NOMO-1 (cell line): ENCODE results near the gene KCNH1.
"Not testable (repeated sequence)": the region's sequence is repeated elsewhere in the genome, so short reads cannot be mapped to it uniquely, and the experiment has no call there.

Experiments
- DNase-seq, 2 experiments: peaks; one replicate each; lab custom pipeline; 2025; ENCODE audit not compliant: unreplicated experiment in 2 of 2; lab: John Stamatoyannopoulos, UW

The KCNH1 gene

DNA sequence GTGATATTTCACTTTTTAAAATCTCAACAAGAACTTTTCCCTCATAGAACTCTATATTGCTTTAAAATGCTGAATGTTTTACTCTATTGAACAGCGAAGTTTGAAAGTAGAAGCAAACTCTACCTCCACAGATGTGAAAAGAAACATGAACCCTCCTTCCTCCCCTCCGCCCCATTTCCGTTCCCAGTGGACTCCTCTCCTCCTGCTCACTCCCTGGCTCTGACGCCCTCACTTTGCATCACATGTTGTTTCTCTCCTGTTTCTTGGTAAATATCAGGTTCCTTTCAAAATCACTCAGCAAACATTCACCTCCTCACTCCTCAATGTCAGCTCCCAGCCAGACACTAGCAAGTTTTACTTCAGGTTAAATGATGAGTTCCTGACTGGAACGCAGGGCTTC is 34.6 kb downstream of the KCNH1 start:
- DNase-seq: no peak

DNA sequence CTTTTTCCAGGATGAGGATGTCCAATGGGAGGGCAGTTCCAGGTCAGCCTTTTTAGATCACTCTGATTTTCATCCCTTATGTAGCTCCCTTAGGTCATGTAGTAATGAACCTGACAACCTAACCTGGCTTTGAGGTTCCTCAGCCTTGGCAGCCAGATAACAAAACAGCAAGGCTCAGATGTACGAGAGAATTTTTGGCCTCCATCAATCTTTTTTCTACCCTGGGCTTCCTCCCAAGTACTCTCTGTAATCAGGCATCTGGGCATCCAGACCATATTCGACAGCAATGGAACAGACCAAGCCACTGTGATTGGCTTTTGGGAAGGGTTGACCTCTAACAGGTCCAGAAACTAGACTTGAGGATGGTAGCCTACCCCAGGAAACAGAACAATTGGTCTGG is 38.6 kb downstream of the KCNH1 start:
- no peak for DNase-seq

DNA sequence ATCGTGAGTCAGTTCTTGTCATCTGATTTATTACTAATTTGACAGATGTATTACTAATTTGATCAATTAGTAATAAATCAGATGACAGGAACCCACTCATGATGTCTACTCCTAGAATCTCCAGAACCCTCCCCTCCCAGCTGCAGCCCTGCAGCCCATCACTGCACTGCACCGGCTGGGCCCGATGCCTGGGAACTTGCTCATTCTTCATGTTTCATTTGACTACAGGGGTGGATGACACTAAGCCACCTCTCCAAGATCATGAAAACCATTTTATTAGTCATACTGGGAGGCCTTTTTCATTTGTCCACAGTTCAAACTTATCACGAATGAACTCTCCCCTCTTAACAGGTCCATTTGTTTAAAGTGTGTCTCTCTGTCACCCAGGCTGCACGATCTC is 41.0 kb downstream of the KCNH1 start:
- no peak for DNase-seq

- DNase-seq: no peak
Measured at GRCh38 chr1:211091867-211092266, 42.1 kb downstream of the KCNH1 start.

DNA sequence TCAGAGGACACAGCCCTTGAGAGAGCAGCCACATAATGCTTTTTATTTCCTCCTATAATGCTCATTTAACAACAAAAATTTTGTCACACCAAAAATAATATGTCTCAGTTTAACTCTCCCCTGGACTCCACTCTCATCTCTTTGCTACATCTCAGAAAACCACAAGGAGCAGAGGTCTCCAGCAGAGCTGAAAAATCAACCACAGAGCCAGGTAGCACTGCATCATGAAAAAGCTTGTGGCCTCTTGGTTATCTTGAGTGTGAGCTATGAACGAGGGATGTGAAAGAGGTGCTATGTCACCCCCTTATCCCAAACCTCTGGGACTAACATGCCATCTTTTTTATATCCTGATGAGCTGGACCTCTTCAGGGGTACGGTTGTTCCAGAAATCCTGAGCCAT is 44.4 kb downstream of the KCNH1 start:
- DNase-seq: no peak

DNA sequence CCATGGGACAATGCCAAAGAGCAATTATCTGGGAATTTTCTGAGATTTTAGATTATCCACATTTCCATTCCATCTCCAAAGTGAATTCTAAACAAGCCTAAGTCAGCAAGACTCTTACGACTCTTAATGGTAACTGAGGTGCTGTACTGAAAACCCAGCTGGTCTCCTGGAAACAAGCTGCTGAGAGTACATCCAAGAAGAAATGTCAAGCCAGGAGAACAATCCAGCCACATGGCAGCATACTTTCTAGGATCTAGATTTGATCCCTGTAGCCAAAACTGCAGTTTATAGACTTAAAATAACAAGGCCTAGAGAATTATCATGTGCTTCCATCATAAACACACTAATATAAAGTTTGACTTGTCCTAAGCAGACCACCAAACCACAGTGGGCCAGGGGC is 45.8 kb downstream of the KCNH1 start:
- no peak for DNase-seq

GRCh38 chr1:211082824-211083223 is 51.1 kb downstream of the KCNH1 start:
- DNase-seq: no peak

DNA sequence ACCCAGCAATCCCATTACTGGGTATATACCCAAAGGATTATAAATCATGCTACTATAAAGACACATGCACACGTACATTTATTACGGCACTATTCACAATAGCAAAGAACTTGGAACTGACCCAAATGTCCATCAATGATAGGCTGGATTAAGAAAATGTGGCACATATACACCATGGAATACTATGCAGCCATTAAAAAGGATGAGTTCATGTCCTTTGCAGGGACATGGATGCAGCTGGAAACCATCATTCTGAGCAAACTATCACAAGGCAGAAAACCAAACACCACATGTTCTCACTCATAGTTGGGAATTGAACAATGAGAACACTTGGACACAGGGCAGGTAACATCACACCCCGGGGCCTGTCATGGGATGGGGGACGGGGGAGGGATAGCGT is 52.5 kb downstream of the KCNH1 start:
- DNase-seq: not testable (repeated sequence)

DNA sequence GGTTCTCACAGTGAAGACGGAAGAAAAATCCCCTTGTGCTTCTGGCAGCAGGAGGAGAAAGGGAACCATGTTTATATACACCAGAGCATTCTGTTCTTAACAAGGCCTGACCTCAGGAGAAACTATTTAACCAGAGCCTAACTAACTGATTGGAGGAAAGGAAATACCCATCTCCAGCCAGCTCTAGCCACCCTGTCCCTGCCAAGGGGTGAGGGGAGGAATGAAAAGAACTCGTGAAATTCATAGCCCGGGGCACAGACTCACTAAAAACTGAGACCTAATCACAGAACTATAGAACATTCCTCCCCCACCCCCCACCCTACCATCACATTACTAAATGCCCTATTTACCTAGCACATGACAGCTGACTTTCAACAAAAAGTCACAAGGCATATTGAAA is 65.0 kb downstream of the KCNH1 start:
- no peak for DNase-seq

DNA sequence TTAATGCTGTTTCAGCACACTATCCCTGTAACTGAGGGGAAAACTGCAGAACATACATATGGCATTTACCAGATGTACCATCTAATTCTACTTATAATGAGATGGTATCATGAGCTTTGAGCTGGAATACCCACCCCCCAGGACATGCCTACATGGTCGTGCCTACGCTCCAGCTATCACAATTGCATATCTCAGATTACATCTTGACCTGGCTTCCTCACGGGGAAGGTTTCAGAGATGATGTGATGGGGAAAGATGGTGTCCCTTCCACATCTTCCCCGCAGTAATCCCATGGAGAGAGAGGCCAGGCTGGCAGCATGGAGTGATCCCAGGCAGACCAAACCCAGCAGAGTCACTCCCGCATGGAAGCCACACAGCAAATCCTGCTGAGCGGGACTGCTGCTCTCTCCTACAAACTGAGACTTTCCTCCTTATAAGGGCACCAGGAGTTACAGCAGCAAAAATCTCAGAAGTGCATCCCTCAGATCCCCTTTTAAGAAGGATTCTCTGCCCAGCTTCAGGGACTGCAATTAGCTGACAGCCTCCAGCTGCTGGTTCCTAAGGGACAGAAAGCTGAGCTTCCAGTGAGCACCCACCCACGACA is 67.1 kb downstream of the KCNH1 start:
- no peak for DNase-seq

- not testable (repeated sequence) for DNase-seq
Measured at GRCh38 chr1:211041838-211042237, 92.1 kb downstream of the KCNH1 start.

DNA sequence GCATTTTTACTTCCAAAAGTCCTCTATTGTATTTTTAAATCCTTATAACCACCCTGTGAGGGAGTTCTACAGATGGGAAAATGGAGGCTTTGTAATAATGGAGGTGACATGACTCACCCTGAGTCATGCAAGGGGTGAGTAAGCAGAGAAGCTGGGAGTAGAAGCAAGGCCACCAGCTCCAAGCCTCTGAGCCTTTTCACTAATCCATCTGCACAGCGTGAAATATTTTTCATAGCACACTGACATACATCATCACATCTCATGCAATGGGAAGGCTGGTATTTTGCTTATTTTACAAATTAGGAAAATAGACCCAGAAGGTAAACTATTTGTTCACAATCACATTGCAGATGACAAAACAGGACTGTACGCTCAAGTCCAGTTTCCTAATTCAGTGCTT is 96.9 kb downstream of the KCNH1 start:
- DNase-seq: no peak

- DNase-seq: no peak
Measured at GRCh38 chr1:211036381-211037060, 97.4 kb downstream of the KCNH1 start.

DNA sequence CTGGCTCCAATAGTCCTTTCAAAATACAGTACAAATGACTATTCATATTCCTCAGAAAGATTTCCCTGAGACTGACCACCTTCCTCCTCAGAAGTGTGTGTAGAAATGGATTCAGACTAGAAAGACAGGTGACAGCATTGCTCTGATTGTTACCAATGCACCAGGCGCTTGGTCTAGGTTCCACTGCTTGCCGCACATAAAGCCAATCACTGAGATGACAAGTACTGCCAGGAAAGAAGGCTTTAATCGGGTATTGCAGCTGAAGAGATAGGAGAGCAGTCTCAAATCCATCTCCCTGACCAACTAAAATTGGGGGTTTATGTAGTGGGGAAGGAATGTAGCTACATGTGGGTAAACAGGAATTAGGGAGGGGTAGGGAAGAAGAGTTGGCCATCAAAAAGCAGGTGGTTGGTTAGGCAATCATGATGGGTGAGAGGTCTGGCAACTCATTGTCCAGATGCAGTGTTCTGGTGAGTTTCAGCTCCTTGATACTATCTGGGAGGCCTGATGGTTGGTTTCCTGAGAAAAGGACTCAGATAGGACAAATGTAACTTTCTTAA is 98.0 kb downstream of the KCNH1 start:
- no peak for DNase-seq

DNA sequence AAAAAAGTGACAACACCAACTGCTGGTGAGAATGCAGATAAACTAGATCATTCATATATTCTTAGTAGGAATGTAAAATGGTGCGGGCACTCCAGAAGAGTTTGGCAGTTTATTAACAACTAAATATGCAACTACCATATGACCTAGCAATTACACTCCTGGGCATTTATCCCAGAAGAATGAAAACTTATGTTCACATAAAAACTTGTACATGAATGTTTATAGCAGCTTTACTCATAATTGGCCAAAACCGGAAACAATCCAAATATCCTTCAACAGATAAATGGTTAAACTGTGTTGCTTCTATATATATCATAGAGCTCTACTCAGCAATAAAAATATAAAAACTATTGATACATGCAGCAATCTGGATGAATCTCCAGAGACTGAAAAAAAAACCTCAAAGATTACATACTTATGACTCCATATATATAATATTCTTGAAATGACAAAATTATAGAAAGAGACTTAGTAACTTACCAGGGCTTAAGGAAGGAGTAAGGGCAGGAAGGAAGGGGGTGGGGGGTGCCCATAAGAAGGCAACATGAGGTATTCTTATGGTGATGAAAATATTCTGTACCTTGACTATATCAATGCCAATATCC is 99.9 kb downstream of the KCNH1 start:
- DNase-seq: no peak

- no peak for DNase-seq
Measured at GRCh38 chr1:211024901-211025300, 109.0 kb downstream of the KCNH1 start.

- DNase-seq: no peak
Measured at GRCh38 chr1:211019266-211019665, 114.7 kb downstream of the KCNH1 start.

DNA sequence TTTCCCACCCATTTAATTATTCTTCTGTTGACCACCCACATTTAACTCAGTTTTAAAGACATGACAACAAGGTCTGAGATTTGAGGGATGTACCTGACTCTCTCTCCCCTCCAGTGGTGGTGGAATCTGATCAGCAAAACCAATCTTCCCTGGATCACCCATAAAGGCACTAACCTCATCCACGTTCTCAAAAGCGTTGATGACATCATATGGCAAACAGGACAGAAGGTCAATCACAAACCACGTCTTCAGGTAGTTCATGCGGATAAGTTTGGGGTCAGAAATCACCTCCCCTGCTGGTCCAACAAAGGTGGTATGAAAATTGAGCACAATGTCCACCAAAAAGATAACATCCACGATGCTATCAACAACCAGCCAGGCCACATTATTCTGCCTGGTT is 115.3 kb downstream of the KCNH1 start:
- no peak for DNase-seq

- no peak for DNase-seq
Measured at GRCh38 chr1:211017075-211017718, 116.8 kb downstream of the KCNH1 start.

DNA sequence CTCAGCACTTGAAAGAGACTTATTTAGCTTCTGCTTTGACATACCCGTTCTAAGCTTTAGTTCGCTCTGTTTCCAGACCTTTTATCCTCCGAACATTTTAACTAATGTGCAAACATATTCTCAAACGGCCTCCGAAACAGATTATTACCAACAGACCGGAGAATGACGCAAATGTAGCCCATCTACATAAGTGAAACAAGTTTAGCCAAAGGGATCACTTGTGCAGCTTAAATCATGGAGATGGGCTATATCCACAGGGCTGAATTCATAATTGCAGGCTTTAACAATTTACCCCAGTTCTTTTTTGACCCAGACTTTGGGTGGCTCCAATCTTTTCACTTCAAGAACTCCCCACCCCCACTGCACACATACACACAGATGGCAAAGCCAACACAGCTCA is 119.7 kb downstream of the KCNH1 start:
- DNase-seq: no peak

- no peak for DNase-seq
Measured at GRCh38 chr1:211013346-211014240, 120.4 kb downstream of the KCNH1 start.
